Fibroblast of lung (primary cell): ENCODE data around the gene CDRT4. TPM values are rescaled to one million over a fixed set of nuclear protein-coding genes. Genes with fewer than 3 reads are reported as not detected.

Experiments used
- DNase-seq, 2 donors: peaks; one replicate each; pipeline versions ENCODE4 v3.0.0 to v3.0.0-alpha.2; 2010; ENCODE audit warnings: low read depth in 2 of 2
- H2AFZ ChIP-seq: 2 replicates; pipeline ENCODE4 v1.5.1; 2012; ENCODE audit warnings: low read length, control low read depth, inconsistent platforms
- H3K27ac ChIP-seq: 2 replicates; pipeline ENCODE4 v1.5.1; 2011; ENCODE audit warnings: low read length, control low read depth; ENCODE audit not compliant: insufficient read depth
- H3K27me3 ChIP-seq: 2 replicates; pipeline ENCODE4 v1.5.1; 2011; ENCODE audit warnings: mild to moderate bottlenecking, low read length; ENCODE audit not compliant: control insufficient read depth, insufficient read depth
- H3K36me3 ChIP-seq: 2 replicates; pipeline ENCODE4 v1.5.1; 2011; ENCODE audit warnings: low read length; ENCODE audit not compliant: control insufficient read depth, insufficient read depth
- H3K4me1 ChIP-seq: 2 replicates; pipeline ENCODE4 v1.5.1; 2011; ENCODE audit warnings: low read length; ENCODE audit not compliant: control insufficient read depth, insufficient read depth; ENCODE audit errors: extremely low read depth
- H3K4me2 ChIP-seq: 2 replicates; pipeline ENCODE4 v1.5.1; 2011; ENCODE audit warnings: low read length, control low read depth; ENCODE audit not compliant: insufficient read depth; ENCODE audit errors: extremely low read depth
- H3K4me3 ChIP-seq, 4 experiments: fragments of 200-600 bp in 1 of 4; sonication (generic) in 1 of 4; replicated peaks in 1 of 4; 2 replicates each; pipeline ENCODE4 v1.5.1; 2011 to 2016; ENCODE audit warnings: low read length in 4 of 4, low read depth in 3 of 4, mild to moderate bottlenecking in 3 of 4, control low read depth in 2 of 4, inconsistent platforms in 1 of 4, mixed read lengths in 1 of 4; ENCODE audit not compliant: insufficient read depth in 1 of 4; ENCODE audit errors: control extremely low read depth in 1 of 4
- H3K79me2 ChIP-seq: 2 replicates; pipeline ENCODE4 v1.5.1; 2012; ENCODE audit warnings: mild to moderate bottlenecking, low read length, inconsistent platforms; ENCODE audit not compliant: control insufficient read depth, insufficient read depth
- H3K9ac ChIP-seq: 2 replicates; pipeline ENCODE4 v1.5.1; 2011; ENCODE audit warnings: mild to moderate bottlenecking, low read length, control low read depth; ENCODE audit not compliant: insufficient read depth
- H3K9me3 ChIP-seq: 2 replicates; pipeline ENCODE4 v1.5.1; 2012; ENCODE audit warnings: low read depth, low read length; ENCODE audit not compliant: control insufficient read depth, insufficient read depth
- H4K20me1 ChIP-seq: 2 replicates; pipeline ENCODE4 v1.5.1; 2011; ENCODE audit warnings: low read length; ENCODE audit not compliant: control insufficient read depth, insufficient read depth; ENCODE audit errors: extremely low read depth
- CTCF ChIP-seq, 2 donors: IDR thresholded peaks in 1 of 2; conservative IDR thresholded peaks in 1 of 2; 1 replicate in 1 of 2; 2 replicates in 1 of 2; pipeline ENCODE4 v1.5.1; 2011 to 2012; ENCODE audit warnings: low read length in 2 of 2, control low read depth in 1 of 2, inconsistent platforms in 1 of 2, low read depth in 1 of 2, mild to moderate bottlenecking in 1 of 2
- EZH2 ChIP-seq: IDR thresholded peaks from 2 replicates; pipeline ENCODE4 v1.5.1; 2012; ENCODE audit warnings: low read length, control low read depth, mild to moderate bottlenecking; ENCODE audit errors: missing control alignments
- polyA plus RNA-seq, 2 donors: library from polyadenylated mRNA; depleted of rRNA in 1 of 2; stranded (reverse) in 1 of 2; unstranded in 1 of 2; fragments of >200 nt; gene quantifications; 2 replicates each; pipeline ENCODE4 v1.2.1, GENCODE V29; 2011 to 2012; ENCODE audit warnings: missing spikeins in 1 of 2
- total RNA-seq: library from RNA; depleted of rRNA; stranded (reverse); fragments of >200 nt; gene quantifications from 2 replicates; pipeline ENCODE4 v1.2.1, GENCODE V29; 2014

The CDRT4 gene
- total and polyA plus RNA-seq, 2 donors (not counting 1 experiment from before 2014, with no cell fraction given), result 0.49 to 2.3 TPM

- TF ChIP-seq CTCF (conservative IDR thresholded peaks at IDR 0.05 in 1 of 2, IDR thresholded peaks at IDR 0.05 in 1 of 2; ENCODE audit: low read depth in 1 of 2, low read length in 2 of 2) (no peak), EZH2 (no peak)
- no peaks in the 10 kb centered on the region for H3K9me3 ChIP-seq
- no peaks in the 10 kb centered on the region for H3K27me3 ChIP-seq
- no peaks in the 10 kb centered on the region for H3K36me3 ChIP-seq
- H3K79me2 ChIP-seq, result no peaks in the 10 kb centered on the region
- no peak overlapping the region for H3K4me2 ChIP-seq
- no peak overlapping the region for H3K4me3 ChIP-seq
- H4K20me1 ChIP-seq, result no peaks in the 10 kb centered on the region
- H3K4me1 ChIP-seq, result peaks cover 7% of the 10 kb centered on the region
- no peak for DNase-seq
- no peak overlapping the region for H3K9ac ChIP-seq
- no peak overlapping the region for H3K27ac ChIP-seq
- no peak overlapping the region for H2AFZ ChIP-seq
Measured at GRCh38 chr17:15386083-15386482, 81.3 kb downstream of the CDRT4 start.

Other genes starting within 250 kb of the CDRT4 start
- gene PMP22, start 202.3 kb downstream of the CDRT4 start, total RNA-seq, result 74.0 and 99.1 TPM in 2 replicates
- gene PMP22, start 202.3 kb downstream of the CDRT4 start, polyA plus RNA-seq, result 191 and 269 TPM in 2 replicates
- 0.33 and 0.77 TPM in 2 replicates for gene TEKT3, start 126.0 kb downstream of the CDRT4 start, total RNA-seq
- 0.19 and 0.52 TPM in 2 replicates for gene TEKT3, start 126.0 kb downstream of the CDRT4 start, polyA plus RNA-seq
- 14.4 and 25.1 TPM in 2 replicates for gene TVP23C, start 95.9 kb upstream of the CDRT4 start, total RNA-seq
- 4.2 and 7.0 TPM in 2 replicates for gene TVP23C, start 95.9 kb upstream of the CDRT4 start, polyA plus RNA-seq
- 0.26 and 0.50 TPM in 2 replicates for gene FBXW10B, start 152.1 kb upstream of the CDRT4 start, total RNA-seq
- 0.11 and 0.36 TPM in 2 replicates for gene FBXW10B, start 152.1 kb upstream of the CDRT4 start, polyA plus RNA-seq
- 41.6 and 63.1 TPM in 2 replicates for gene TRIM16, start 216.7 kb upstream of the CDRT4 start, total RNA-seq
- 21.0 and 26.0 TPM in 2 replicates for gene TRIM16, start 216.7 kb upstream of the CDRT4 start, polyA plus RNA-seq
- gene ZNF286A, start 232.1 kb upstream of the CDRT4 start, total RNA-seq, result 45.9 and 65.0 TPM in 2 replicates
- 31.3 and 39.1 TPM in 2 replicates for gene ZNF286A, start 232.1 kb upstream of the CDRT4 start, polyA plus RNA-seq